Hematopoietic multipotent progenitor cell treated with erythropoietin and hydrocortisone succinate and interleukin-3 and kit ligand, for 8 days (in vitro differentiated cells): ENCODE measurements around the gene SORCS3.
"Not testable (repeated sequence)": the region's sequence is repeated elsewhere in the genome, so short reads cannot be mapped to it uniquely, and the experiment has no call there.

ENCODE experiments used
- DNase-seq: peaks from one replicate; pipeline ENCODE4 v3.0.0-alpha.2; 2015

SORCS3 gene

DNA sequence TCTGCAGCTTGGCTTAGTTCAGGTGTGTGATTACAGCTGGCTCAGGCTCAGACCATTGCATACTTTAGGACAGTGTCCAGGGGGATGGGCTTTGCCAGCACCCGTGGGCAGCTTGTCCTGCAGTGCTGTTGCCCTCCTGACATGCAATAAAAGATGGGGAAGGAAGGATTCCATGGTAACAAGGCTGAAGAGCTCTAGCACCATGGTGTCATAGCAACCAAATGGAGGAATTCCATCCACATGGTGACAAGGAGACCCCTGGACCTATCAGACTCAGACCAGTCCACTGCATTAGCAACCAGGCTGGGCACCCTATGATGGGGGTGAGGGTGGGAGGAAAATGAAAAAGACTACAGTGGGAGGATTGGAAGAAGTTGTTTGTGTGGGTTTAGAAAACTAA is 49.9 kb downstream of the SORCS3 start:
- DNase-seq = no peak

DNA sequence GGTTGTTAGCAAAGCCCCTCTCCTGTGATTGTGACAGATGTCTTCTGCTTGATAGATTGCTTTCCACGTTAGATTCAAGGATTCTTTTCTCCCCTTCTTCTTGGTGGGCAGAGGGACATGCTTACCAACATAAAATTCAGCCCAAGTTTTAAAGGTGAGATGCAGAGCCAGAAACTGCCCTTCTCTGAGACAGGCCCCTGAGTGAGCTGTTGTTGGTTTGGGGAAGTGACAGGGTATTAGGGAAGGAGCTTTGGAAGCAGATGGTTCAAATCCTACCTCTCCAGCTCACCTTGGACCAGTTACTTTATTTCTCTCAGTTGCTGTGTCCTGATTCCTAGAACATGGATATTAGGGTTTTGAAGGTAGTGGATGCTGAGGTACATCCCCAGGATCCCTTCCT is 53.0 kb downstream of the SORCS3 start:
- no peak for DNase-seq

DNA sequence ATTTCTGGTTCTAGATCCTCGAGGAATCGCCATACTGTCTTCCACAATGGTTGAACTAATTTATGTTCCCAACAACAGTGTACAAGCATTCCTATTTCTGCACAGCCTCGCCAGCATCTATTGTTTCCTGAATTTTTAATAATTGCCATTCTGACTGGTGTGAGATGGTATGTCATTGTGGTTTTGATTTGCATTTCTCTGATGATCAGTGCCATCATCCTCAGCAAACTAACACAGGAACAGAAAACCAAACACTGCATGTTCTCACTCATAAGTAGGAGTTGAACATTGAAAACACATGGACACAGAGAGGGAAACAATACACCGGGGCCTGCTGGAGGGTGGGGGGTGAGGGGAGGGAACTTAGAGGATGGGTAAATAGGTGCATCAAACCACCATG is 62.2 kb downstream of the SORCS3 start:
- DNase-seq = not testable (repeated sequence)

DNA sequence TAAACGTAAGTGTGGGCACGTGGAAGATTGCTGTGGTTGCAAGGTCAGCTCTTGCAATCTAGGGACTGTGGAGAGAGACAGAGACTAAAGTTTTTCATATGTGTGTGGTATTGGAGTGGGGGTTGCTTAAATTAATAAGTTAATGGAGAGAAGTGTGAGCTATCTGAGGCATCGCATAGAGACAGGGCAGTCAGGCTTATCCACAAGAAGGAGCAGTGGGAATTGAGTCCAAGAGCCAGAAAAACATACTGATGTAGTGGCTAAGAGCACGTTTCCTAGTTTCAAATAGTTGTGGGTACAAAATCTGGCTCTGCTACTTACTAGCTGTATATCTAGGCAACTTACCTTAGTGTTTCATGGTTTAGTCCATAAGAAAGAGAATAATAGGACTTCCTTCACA is 65.8 kb downstream of the SORCS3 start:
- DNase-seq = no peak

DNA sequence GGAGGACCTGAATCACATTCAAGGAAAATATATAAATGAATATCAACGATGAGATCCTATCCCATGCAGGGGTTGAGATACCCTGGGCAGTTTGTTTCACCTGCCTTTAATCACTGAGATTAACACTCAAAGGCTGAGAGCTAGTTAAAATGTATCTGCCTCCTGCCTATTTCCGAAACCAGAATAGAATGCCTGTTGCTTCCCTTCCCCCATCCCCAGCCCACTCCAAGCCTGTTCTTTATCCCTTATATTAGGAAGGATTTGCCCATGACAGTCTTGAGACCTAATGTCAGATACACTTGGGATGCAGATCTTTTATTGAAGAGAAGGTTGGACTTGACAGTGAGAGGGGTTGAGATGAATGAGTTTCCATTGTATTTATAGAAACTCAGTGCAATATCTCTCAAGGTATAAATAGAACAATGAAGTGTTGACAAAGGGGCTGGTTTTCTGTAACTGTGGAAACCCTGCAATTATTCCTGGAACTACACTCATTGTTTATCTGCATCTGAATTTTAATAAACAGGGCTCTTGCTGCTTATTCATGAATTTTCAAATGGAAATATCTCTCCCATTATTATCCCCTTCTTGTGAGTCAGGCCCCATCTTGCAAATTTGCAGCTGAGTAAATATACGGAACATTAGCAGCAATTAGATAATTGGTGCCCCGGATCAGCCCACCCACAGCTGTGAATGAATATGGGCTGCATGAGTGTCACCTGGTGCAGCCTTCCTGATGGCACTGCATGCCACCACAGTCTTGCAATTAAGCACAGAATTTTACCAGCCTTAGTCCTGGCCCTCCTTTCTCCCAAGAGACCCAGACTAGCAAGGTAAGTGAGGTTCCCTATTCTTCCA is 66.7 kb downstream of the SORCS3 start:
- no peak for DNase-seq

DNA sequence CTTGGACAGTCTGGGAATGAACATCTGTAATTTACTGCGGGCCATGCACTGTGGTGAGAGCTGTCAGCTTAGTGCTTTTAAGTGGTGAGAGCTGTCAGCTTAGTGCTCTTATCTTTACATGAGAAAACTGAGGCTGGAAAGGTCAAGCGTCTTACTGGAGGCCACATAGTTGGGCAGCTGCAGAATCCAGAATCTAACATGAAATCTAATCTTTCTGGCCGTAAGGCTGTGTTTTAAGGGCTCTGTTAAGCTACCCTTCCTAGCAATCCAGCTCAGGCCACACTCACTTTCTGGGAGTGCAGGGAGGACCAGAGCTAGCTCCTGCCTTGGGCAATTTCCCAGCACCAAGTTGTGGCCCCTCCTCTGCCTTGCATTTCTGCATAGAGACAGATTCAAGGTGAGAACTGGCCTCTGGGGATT is 70.2 kb downstream of the SORCS3 start:
- DNase-seq = no peak

DNA sequence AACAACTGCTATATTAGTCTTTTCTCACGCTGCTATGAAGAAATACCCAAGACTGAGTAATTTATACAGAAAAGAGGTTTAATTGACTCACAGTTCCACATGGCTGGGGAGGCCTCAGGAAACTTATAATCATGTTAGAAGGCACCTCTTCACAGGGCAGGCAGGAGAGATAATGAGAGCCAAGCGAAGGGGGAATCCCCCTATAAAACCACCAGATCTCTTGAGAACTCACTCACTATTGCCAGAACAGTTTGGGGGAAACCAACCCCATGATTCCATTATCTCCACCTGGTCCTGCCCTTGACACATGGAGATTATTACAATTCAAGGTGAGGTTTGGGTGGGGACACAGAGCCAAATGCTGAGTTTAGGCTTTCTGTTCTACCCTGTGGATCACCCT is 89.5 kb downstream of the SORCS3 start:
- not testable (repeated sequence) for DNase-seq

DNA sequence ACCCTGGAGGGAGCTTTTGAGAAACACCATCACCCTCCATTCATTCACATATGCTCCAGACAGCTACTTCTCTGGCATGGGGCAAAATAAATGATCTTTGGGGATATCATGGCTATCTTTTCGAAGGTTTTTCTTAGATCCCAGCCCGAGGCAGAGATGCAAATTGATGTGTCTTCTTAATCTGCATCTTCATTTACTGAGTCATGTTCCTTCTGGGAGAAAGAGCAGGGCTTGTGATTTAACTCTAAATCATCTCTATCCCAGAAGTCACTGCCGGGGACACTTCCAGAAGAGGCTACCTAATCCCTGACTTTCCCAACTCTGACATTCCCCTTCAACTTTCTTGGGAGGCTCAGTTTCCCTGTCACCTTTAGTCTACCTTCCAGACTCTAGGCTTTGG is 90.1 kb downstream of the SORCS3 start:
- DNase-seq = no peak

DNA sequence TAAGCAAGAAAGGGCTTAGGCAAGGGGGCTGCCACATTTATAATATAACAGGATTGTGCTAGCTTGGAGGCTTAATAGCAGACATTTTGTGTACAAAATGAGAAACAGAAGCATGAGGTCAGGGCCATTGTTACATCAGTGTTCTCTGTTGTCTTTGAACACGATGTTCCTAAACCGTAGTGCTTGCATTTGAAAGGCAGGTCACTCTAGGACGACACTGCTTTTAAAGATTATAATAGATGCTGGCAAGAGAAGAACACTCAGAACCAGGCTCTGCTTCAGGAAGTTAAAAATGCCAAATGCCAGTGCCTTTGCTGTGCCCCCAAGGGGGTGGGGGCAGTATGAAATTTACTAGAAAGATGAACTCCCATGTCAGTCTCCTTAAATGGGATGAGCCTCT is 91.1 kb downstream of the SORCS3 start:
- no peak for DNase-seq

DNA sequence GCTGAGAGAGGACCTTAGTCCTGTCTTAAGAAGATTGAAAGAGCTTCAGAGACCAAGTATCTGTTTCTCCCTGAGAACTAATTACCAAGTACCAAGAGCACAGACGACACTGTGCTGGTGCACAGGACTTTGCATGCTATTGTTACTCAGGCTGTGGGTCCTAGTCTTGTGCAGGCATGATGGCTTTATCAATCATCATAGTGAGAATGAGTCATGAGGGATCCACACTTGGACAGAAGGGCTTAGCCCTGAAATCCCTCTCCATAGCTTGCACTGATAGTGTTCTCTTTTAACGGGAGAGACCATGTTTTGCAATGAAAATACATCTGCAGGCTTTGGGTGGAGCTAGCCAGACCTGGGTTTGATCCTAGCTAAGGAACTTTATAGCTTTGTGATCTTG is 93.3 kb downstream of the SORCS3 start:
- no peak for DNase-seq

DNA sequence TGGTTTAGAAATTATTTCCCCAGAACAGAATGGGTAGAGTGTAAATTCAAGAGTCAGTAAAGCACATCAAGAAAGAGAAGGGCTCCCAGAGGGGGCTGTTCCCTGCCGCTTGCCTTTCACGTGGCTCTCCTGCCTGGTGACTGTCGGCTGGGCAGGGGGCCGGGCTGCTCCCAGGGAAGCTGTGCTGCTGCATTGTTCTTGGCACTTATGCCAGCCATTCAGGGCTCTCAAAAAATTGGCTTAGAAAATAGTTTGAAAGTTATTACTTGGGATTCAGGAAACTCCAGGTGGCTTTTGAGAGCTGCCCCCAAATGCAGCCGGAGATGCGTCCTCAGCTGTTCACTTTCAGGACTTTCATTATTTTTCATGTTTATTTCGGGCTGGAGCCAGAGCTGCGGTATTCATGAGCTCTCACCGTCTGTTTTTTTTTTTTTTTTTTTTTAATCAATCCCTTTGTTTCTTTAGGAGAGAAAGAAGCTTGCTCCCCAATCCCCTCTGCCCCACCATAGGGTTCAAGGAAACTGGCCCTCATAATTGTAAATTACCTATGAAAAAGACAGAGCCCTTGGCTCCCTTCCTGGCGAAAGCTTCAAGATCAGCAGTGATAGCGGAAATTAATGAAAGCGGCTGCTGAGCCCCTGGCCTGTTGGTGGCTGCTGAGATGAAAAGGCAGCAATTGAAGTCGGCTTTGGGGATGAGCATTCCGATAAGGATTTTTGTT is 94.1 kb downstream of the SORCS3 start:
- DNase-seq = no peak

DNA sequence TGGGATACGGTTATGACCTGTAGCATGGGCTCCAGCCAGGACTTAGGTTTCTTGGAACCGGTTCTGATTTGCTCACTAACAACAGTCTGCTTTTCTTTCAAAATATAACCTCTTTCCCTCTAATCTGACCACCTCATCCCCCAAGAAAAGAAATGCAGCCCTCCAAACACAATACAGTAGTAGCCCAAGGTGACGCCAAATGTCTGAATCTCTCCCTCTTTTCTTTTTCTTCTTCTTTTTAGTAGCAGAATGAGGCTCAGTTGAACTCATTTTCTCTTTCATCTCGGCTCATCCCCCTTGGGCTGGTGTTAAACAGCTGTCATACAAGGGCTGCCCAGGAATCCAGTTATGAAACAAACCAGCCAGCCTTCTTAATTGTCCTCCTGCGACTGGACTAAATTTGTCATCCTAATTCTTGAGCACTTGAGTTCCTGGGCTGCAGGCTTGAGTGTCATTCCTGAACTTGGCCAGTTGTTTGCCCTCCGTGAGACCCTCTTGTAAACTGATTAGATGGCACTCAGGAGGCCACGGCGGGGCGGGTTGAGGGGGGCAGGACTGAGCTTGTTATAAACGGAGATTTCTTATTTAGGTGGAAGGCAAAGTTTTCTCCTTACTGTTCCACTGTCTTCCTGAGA is 94.8 kb downstream of the SORCS3 start:
- DNase-seq = no peak

DNA sequence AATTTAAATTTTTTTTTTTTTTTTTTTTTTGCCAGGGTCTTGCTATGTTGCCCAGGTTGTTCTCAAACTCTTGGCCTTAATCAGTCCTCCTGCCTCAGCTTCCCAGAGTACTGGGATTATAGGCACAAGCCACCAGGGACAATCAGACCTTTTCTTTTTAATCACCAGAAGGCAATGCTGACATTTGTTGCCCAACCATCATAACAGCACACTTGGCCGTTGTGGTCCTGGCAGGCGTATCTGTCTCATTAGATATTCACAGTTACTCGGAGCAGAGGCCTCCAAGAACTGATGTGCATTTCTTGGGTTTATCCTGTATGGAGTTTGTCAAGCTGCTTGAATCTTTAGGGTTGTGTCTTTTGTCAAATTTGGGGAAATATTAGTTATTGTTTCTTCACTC is 100.0 kb downstream of the SORCS3 start:
- no peak for DNase-seq

DNA sequence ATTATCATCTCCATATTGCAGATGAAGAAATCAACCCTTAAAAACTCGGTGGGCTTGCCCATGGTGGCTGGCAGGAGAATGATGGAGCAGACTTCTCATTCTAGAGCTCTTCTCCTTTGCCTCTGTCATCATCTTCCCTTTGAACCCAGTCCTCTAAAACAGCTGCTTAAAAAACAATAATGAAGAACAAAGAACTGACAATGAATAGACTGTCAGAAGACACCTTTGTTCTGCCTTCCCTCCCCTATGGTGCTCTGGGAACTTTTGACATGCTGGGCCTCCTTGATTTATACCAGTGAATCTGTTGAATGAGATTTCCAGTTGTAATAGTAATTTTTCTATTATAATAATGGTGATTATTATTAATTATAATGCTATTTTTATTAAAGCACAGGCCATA is 103.0 kb downstream of the SORCS3 start:
- DNase-seq = no peak

DNA sequence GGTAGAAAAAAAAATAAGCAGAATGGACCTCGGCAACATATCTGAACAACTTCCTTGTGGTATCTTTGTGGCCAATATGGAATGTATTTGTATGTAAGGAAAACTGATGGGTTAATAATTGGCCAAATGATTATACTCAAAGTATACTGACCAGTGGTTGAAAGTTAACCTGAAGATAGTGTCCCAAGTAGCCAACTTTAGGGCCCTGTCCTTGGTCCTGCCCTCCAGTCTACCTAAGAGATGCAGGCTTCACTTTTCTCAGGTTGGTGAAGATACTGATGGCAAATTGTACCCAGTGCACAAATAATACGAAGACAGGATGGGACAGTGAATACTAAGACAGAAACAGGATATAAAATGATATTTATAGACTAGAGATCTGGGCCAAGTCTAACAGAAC is 109.2 kb downstream of the SORCS3 start:
- no peak for DNase-seq

DNA sequence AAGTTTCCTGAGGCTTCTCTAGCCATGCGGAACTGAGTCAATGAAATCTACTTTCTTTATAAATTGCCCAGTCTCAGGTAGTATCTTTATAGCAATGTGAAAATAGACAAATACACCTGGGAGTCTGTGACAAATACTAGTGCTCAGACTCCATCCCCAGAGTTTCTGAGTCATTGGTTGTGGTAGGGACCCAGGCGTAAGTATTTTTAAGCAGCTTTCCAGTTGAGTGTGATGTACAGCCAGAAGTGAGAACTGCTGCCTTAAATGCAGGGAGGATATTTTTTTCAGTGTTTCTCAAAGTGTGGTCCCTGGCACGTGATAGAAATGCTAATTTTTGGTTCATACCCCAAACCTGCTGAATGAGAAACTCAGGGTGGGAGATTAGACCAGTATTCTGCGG is 121.7 kb downstream of the SORCS3 start:
- DNase-seq = no peak

DNA sequence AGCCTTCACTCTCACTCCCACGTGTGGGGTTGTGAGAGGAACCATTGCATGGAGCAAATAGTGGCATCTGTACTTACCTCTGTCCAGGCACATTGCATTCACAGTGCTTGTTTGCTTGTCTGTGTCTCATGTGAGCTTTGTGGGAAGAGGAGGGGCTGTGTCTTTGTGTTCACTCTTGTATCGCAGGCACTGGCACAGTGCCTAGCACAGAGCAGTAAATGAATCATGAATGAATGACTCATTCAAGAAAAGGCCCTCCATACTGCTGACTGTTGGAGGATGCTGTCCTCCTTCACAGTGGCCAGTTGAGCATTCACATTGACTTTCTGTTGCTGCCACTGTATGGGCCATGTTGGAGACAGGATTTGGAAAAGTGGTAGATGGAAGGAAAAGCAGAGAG is 125.3 kb downstream of the SORCS3 start:
- DNase-seq = no peak

DNA sequence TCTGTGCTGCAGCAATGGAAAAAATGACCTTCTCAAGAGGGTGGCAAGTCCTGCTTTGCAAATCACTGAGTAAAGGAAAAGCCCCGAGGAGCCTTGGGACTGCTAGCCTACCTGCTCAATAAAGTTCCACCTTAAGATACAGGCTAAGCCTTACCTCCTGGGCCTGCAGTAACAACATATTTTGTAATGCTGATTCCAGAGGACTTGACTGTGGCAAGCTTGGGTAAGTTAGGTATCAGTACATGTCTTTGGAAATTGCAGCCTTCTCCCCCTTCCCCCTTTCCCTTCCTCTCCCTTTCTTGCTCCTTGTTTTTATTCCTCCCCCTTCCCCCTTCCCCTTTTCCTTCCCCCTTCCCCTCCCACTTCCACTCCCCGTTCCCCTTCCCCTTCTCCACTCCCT is 126.2 kb downstream of the SORCS3 start:
- DNase-seq = no peak

DNA sequence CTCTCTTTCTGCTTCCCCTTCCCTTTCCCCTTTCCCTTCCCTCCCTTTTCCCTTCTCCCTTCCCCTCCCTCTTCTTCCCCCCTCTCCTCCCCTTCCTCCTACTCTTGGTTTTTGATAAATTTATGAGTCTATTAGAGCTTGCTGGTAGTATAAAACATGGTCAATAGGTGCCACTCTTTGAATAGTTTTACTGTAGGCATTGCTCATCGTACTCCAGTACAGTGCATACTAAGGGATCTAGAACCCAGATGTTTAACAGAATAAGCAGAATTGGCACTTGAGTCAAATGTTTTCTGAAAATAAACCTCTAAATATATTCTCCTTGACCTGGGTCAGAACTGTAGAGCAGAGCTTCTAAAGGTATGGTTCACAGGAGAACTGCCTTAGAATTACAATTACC is 126.7 kb downstream of the SORCS3 start:
- DNase-seq = no peak

DNA sequence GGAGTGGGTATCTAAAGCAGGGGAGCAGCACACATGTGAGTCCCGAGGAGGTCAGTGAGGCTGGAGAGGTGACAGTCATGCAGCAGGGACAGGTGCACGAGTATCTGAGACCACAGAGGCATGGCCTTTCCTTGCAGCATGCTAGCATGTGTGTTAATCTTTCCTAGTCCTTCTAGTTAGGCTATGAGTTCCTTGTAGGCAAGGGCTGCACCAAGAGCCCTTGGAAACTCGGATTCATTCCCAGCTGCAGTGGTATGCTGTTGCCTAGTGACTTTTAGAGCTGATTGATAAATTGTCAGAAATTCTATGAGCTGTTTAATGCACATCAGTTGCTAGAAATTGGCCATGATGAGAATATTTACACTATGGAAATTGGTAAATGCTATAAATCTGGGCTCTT is 132.0 kb downstream of the SORCS3 start:
- no peak for DNase-seq

DNA sequence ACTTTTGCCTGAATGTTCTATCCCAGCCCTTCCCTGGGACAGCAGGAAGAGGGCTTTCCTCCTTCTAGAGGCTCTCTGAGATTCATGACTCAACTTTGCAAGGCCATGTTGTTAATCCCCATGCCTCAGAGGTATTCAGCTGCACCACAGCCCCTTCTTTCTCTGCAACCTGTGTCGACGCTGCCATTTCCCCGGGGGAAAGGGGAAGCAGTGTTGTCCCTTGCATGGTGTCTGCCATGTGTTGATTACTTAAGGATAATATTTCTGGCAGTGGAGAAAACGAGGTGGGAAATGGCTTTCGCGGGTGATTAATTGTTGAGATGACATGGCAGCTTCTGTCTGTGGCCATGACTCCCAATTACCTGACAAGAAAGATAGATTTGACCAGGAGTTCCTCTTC is 133.1 kb downstream of the SORCS3 start:
- DNase-seq = no peak

DNA sequence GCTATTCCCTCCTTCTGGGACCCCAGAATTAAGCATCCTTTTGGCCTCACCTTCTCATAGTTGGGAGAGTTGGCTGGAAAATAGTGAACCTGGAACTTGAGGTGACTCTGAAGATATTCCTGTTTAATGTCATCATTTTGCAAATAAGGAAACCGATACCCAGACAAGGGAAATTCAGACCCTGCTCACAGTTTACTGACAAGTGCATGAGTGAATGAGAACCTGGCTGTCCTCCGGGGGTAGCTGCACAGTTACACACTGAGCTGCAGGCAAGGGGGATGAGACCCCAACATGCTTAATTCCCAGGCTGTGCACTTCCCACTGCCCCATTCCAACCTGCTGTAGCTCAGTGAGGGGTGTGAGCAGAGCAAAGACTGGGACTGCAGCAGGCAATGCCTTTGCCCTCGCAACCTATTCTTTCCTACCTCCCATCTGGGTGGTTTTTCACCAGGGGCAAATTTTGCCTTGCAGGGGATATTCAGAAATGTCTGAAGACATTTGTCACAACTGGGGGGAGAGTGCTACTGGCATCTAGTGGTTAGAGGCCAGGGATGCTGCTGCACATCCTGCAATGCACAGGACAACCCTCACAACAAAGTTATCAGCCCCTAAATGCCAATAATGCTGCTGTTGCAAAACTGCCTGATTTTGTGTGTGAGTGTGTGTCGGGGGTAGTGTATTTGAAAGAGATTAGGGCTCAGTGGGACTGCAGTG is 136.2 kb downstream of the SORCS3 start:
- no peak for DNase-seq

DNA sequence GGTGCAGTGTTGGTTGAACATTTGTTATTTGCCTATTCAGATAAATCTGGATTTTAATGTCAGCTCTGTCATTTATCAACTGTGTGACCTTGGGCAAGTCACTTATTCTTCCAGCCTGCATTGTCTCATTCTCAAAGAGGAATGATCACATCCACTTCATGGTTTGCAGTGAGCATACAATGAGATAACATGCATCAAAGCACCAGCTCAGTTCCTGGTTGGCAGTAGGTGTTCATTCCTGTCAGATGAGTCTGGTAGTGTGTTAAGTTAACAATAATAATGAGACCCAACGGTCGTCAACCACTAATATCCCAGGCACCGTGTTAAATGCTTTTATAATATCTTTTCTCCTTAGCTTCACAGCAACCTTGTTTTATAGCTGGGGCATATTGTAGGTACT is 137.3 kb downstream of the SORCS3 start:
- no peak for DNase-seq
